Stomach (tissue), 9 donors: ENCODE results near the gene GFRA3. TPM values are rescaled to one million over a fixed set of nuclear protein-coding genes. Genes with fewer than 3 reads are reported as not detected.

ENCODE experiments used
- DNase-seq, 2 donors: peaks; one replicate each; pipeline versions ENCODE4 v3.0.0 to v3.0.0-alpha.2; 2013 to 2019
- H3K27ac ChIP-seq, 5 donors: fragments of 200-600 bp in 4 of 5; sonication (generic) in 4 of 5; one replicate each; pipeline ENCODE4 v1.5.1; 2013 to 2019; ENCODE audit warnings: mild to moderate bottlenecking in 1 of 5, moderate library complexity in 1 of 5
- H3K27me3 ChIP-seq, 3 donors: fragments of 200-600 bp; sonication (generic); one replicate each; pipeline ENCODE4 v1.5.1; 2017 to 2019; ENCODE audit warnings: mixed run types in 1 of 3
- H3K36me3 ChIP-seq, 4 donors: fragments of 200-600 bp; sonication (generic); 1 replicate in 3 of 4; 2 replicates in 1 of 4; pipeline ENCODE4 v1.5.1; 2016 to 2019
- H3K4me1 ChIP-seq, 4 donors: fragments of 200-600 bp; sonication (generic); one replicate each; pipeline ENCODE4 v1.5.1; 2016 to 2019
- H3K4me3 ChIP-seq, 4 donors: fragments of 200-600 bp; sonication (generic) in 3 of 4; one replicate each; pipeline ENCODE4 v1.5.1; 2016 to 2019; ENCODE audit warnings: mild to moderate bottlenecking in 1 of 4
- H3K9me3 ChIP-seq, 4 donors: fragments of 200-600 bp; sonication (generic); one replicate each; pipeline ENCODE4 v1.5.1; 2016 to 2019
- CTCF ChIP-seq, 7 experiments: fragments of 450-650 bp in 4 of 7; fragments of 200-600 bp in 3 of 7; sonication (generic) in 3 of 7; IDR thresholded peaks; one replicate each; pipeline ENCODE4 v1.5.1; 2016 to 2019; ENCODE audit warnings: antibody characterized with exemption in 7 of 7, control low read depth in 2 of 7, mild to moderate bottlenecking in 1 of 7
- EP300 ChIP-seq: sonication (generic); formaldehyde crosslinking; IDR thresholded peaks from one replicate; pipeline ENCODE4 v1.6.1; 2017; ENCODE audit warnings: antibody characterized with exemption
- POLR2A ChIP-seq, 4 donors: fragments of 450-650 bp; IDR thresholded peaks; one replicate each; pipeline ENCODE4 v1.6.1; 2016; ENCODE audit warnings: antibody characterized with exemption in 4 of 4, control low read depth in 2 of 4, mild to moderate bottlenecking in 1 of 4, moderate library complexity in 1 of 4
- POLR2AphosphoS5 ChIP-seq, 3 donors: sonication (generic); formaldehyde crosslinking; IDR thresholded peaks; one replicate each; pipeline ENCODE4 v1.6.1; 2016; ENCODE audit warnings: antibody characterized with exemption in 3 of 3
- WGBS, 5 donors: extraction: QIAGEN DNeasy Blood & Tissue Kit in 3 of 5; methylation state at CpG; one replicate each; pipeline versions ENCODE4 v1.1.5 to v1.1.7; 2013 to 2018; 5-methylcytosine and 5-hydroxymethylcytosine counted together
- intact Hi-C: fragments of 100-400 bp; cut with DNase I; formaldehyde crosslinking; loops from one replicate; pipeline ENCODE4 v1.15.1; 2023; ENCODE audit warnings: low total_unique reads
- polyA plus RNA-seq, 3 donors: library from polyadenylated mRNA; stranded (reverse); fragments of 200-250 nt; gene quantifications; one replicate each; pipeline ENCODE4 v1.2.3, GENCODE V29; 2013
- total RNA-seq, 5 donors: library from RNA; depleted of rRNA; stranded (reverse); fragments of >200 nt; gene quantifications; one replicate each; pipeline versions ENCODE4 v1.1.0 to v1.2.3, GENCODE V29; 2014 to 2016
- donor health status: healthy with polysubstance abuse.
- donor health status: Bipolar disorder and iron deficiency.
- donor health status: healthy.

Gene GFRA3
- total and polyA plus RNA-seq, 8 donors = 0.55 to 4.1 (median 1.8) TPM; not detected in 3

- Histone ChIP-seq H3K36me3 (no peaks in the 10 kb centered on the region), H3K27ac (no peak overlapping the region), H3K9me3 (no peaks in the 10 kb centered on the region), H3K4me1 (no peaks in the 10 kb centered on the region), H3K27me3 (peaks cover 0 to 12% (median 0%) of the 10 kb centered on the region in 3 donors), H3K4me3 (no peak overlapping the region)
- TF ChIP-seq CTCF (IDR thresholded peaks at IDR 0.05) (no peak), POLR2A (IDR thresholded peaks at IDR 0.05) (no peak)
- WGBS, 5 donors = 90 to 97% (median 92%) methylated on average over 8 of the region's 8 CpGs
- intact Hi-C loops = no loop called here
- DNase-seq = no peak
These were observed 10.2 kb downstream of the GFRA3 start for GRCh38 chr5:138264183-138264582.

GRCh38 chr5:138263581-138263980 is 10.8 kb downstream of the GFRA3 start:
- H3K9me3 ChIP-seq = no peaks in the 10 kb centered on the region
- H3K4me1 ChIP-seq = no peaks in the 10 kb centered on the region
- H3K27ac ChIP-seq = no peak overlapping the region
- H3K4me3 ChIP-seq = no peak overlapping the region
- no peak for DNase-seq
- peaks cover 0 to 12% (median 0%) of the 10 kb centered on the region in 3 donors for H3K27me3 ChIP-seq
- TF ChIP-seq CTCF (IDR thresholded peaks at IDR 0.05) (no peak), EP300 (no peak), POLR2AphosphoS5 (IDR thresholded peaks at IDR 0.05) (no peak), POLR2A (IDR thresholded peaks at IDR 0.05) (no peak)
- H3K36me3 ChIP-seq = no peaks in the 10 kb centered on the region
- intact Hi-C loops = no loop called here
- WGBS, 5 donors = 70 to 86% (median 78%) methylated on average over 3 of the region's 3 CpGs

GRCh38 chr5:138258704-138259292 is 15.6 kb downstream of the GFRA3 start:
- DNase-seq = no peak

GRCh38 chr5:138257583-138257982 is 16.8 kb downstream of the GFRA3 start:
- WGBS, 5 donors = 63 to 70% (median 68%) methylated on average over 18 to 29 of the region's 29 CpGs
- Histone ChIP-seq H3K27ac (no peak overlapping the region), H3K36me3 (no peaks in the 10 kb centered on the region), H3K27me3 (peaks cover 0 to 6% (median 0%) of the 10 kb centered on the region in 3 donors), H3K4me1 (no peaks in the 10 kb centered on the region), H3K9me3 (no peaks in the 10 kb centered on the region), H3K4me3 (no peak overlapping the region)
- TF ChIP-seq POLR2AphosphoS5 (IDR thresholded peaks at IDR 0.05) (no peak), CTCF (IDR thresholded peaks at IDR 0.05) (no peak), EP300 (no peak), POLR2A (IDR thresholded peaks at IDR 0.05) (no peak)
- DNase-seq = no peak
- intact Hi-C loops = no loop called here

More at GRCh38 chr5:138258704-138259292, 15.6 kb downstream of the GFRA3 start:
- Histone ChIP-seq H3K27ac (no peak overlapping the region), H3K36me3 (no peaks in the 10 kb centered on the region), H3K9me3 (no peaks in the 10 kb centered on the region), H3K4me1 (no peaks in the 10 kb centered on the region), H3K27me3 (peaks cover 0 to 6% (median 0%) of the 10 kb centered on the region in 3 donors), H3K4me3 (no peak overlapping the region)
- intact Hi-C loops = no loop called here
- 64 to 81% (median 64%) methylated on average over 4 of the region's 4 CpGs for WGBS, 5 donors
- no peak for TF ChIP-seq POLR2A (IDR thresholded peaks at IDR 0.05)
- no peak for TF ChIP-seq EP300
- no peak for TF ChIP-seq CTCF (IDR thresholded peaks at IDR 0.05)
- no peak for TF ChIP-seq POLR2AphosphoS5 (IDR thresholded peaks at IDR 0.05)
